DOHH2 (cell line): ENCODE data around the gene RARG.

Experiments used
- H3F3A ChIP-seq: fragments of 200-600 bp; sonication (generic), shearing (Covaris generic); 2 replicates; pipeline ENCODE4 v1.6.0; 2016; ENCODE audit warnings: antibody characterized with exemption, mild to moderate bottlenecking; ENCODE audit not compliant: control insufficient read depth, insufficient read depth
- H3K27ac ChIP-seq: fragments of 200-600 bp; sonication (generic); 2 replicates; pipeline ENCODE4 v1.5.1; 2014; ENCODE audit warnings: low read depth, mild to moderate bottlenecking, low read length, moderate library complexity
- H3K27me3 ChIP-seq: fragments of 200-600 bp; sonication (generic); 2 replicates; pipeline ENCODE4 v1.6.1; 2014; ENCODE audit warnings: mild to moderate bottlenecking, low read length, mixed read lengths; ENCODE audit not compliant: control insufficient read depth
- H3K36me3 ChIP-seq: fragments of 200-600 bp; sonication (generic); 2 replicates; pipeline ENCODE4 v1.6.1; 2014; ENCODE audit warnings: mild to moderate bottlenecking, low read length, moderate library complexity, mixed read lengths; ENCODE audit not compliant: control insufficient read depth
- H3K4me1 ChIP-seq: fragments of 200-600 bp; sonication (generic); 2 replicates; pipeline ENCODE4 v1.6.1; 2014; ENCODE audit warnings: mild to moderate bottlenecking, low read length, mixed read lengths; ENCODE audit not compliant: control insufficient read depth
- H3K4me2 ChIP-seq: fragments of 200-600 bp; sonication (generic); 2 replicates; pipeline ENCODE4 v1.6.0; 2014; ENCODE audit warnings: mild to moderate bottlenecking, low read length, moderate library complexity
- H3K4me3 ChIP-seq: fragments of 200-600 bp; sonication (generic); 2 replicates; pipeline ENCODE4 v1.5.1; 2014; ENCODE audit warnings: mild to moderate bottlenecking, low read length, mixed read lengths
- H3K79me2 ChIP-seq: fragments of 200-600 bp; sonication (generic); 2 replicates; pipeline ENCODE4 v1.6.1; 2014; ENCODE audit warnings: mild to moderate bottlenecking, low read length, mixed read lengths; ENCODE audit not compliant: control insufficient read depth
- H3K9me2 ChIP-seq: fragments of 200-600 bp; sonication (generic); replicated peaks from 2 replicates; pipeline ENCODE4 v1.6.1; 2014; ENCODE audit warnings: mild to moderate bottlenecking, low read length, mixed read lengths; ENCODE audit not compliant: control insufficient read depth
- H3K9me3 ChIP-seq: fragments of 200-600 bp; sonication (generic); 2 replicates; pipeline ENCODE4 v1.6.1; 2014; ENCODE audit warnings: antibody characterized with exemption, low read length, mixed read lengths; ENCODE audit not compliant: control insufficient read depth, insufficient read depth
- H4K20me1 ChIP-seq: fragments of 200-600 bp; sonication (generic); 2 replicates; pipeline ENCODE4 v1.6.0; 2014; ENCODE audit warnings: low read depth, mild to moderate bottlenecking, antibody characterized with exemption, low read length, moderate library complexity; ENCODE audit not compliant: control insufficient read depth, insufficient read depth
- EZH2phosphoT487 ChIP-seq: fragments of 200-600 bp; sonication (generic); IDR thresholded peaks from 2 replicates; pipeline ENCODE4 v1.6.1; 2017; ENCODE audit warnings: borderline replicate concordance, mild to moderate bottlenecking, antibody characterized with exemption, low read length, moderate library complexity, mixed read lengths
- TF ChIP-seq, protein P1 (sequence below): fragments of 200-600 bp; sonication (generic); IDR thresholded peaks from one replicate; pipeline ENCODE4 v1.5.1; 2014; ENCODE audit warnings: antibody characterized with exemption, mild to moderate bottlenecking, low read depth, low read length; ENCODE audit not compliant: poor library complexity, severe bottlenecking

The RARG gene

GRCh38 chr12:53201639-53202038 lies 30.4 kb downstream of the RARG start:
- Histone ChIP-seq H3K27ac (peak overlapping the region; percentile 94), H3K9me2 (no peaks in the 10 kb centered on the region), H3K79me2 (peaks cover 36% of the 10 kb centered on the region), H3K9me3 (no peaks in the 10 kb centered on the region), H3F3A (peaks cover 23% of the 10 kb centered on the region), H3K4me1 (peaks cover 98% of the 10 kb centered on the region), H3K4me3 (peak overlapping the region; percentile 62), H3K27me3 (no peaks in the 10 kb centered on the region), H4K20me1 (no peaks in the 10 kb centered on the region), H3K36me3 (peaks cover 18% of the 10 kb centered on the region), H3K4me2 (peak overlapping the region; percentile 77)
- TF ChIP-seq EZH2phosphoT487, result no peak
- TF ChIP-seq, protein P1, sequence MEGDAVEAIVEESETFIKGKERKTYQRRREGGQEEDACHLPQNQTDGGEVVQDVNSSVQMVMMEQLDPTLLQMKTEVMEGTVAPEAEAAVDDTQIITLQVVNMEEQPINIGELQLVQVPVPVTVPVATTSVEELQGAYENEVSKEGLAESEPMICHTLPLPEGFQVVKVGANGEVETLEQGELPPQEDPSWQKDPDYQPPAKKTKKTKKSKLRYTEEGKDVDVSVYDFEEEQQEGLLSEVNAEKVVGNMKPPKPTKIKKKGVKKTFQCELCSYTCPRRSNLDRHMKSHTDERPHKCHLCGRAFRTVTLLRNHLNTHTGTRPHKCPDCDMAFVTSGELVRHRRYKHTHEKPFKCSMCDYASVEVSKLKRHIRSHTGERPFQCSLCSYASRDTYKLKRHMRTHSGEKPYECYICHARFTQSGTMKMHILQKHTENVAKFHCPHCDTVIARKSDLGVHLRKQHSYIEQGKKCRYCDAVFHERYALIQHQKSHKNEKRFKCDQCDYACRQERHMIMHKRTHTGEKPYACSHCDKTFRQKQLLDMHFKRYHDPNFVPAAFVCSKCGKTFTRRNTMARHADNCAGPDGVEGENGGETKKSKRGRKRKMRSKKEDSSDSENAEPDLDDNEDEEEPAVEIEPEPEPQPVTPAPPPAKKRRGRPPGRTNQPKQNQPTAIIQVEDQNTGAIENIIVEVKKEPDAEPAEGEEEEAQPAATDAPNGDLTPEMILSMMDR, result no peak

DNA sequence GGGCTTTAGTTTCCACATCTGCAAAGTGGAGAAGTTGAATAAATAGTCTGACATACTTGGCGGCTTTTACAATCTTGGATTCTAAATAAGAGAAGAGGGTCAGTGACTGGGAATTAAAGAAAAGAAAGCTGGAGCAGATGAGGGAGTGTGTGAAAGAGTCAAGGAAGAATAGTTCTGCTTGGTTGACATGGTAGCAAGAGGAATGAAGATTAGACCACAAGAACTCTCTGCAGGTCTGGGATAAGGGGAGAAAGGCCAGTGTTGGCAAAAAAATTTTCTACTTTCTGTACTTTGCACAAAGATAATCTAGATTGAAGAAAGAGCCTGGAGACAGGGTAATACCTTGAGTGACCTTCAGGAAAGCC lies 30.9 kb downstream of the RARG start:
- peak overlapping the region; percentile 94 for H3K27ac ChIP-seq
- peak overlapping the region; percentile 62 for H3K4me3 ChIP-seq
- peaks cover 23% of the 10 kb centered on the region for H3K36me3 ChIP-seq
- TF ChIP-seq, protein P1, result no peak
- no peak for TF ChIP-seq EZH2phosphoT487
- H3K4me2 ChIP-seq, result peak overlapping the region; percentile 77
- no peaks in the 10 kb centered on the region for H3K27me3 ChIP-seq
- H3K9me2 ChIP-seq, result no peaks in the 10 kb centered on the region
- H3K79me2 ChIP-seq, result peaks cover 31% of the 10 kb centered on the region
- H4K20me1 ChIP-seq, result no peaks in the 10 kb centered on the region
- H3K9me3 ChIP-seq, result no peaks in the 10 kb centered on the region
- peaks cover 23% of the 10 kb centered on the region for H3F3A ChIP-seq
- H3K4me1 ChIP-seq, result peaks cover 93% of the 10 kb centered on the region

DNA sequence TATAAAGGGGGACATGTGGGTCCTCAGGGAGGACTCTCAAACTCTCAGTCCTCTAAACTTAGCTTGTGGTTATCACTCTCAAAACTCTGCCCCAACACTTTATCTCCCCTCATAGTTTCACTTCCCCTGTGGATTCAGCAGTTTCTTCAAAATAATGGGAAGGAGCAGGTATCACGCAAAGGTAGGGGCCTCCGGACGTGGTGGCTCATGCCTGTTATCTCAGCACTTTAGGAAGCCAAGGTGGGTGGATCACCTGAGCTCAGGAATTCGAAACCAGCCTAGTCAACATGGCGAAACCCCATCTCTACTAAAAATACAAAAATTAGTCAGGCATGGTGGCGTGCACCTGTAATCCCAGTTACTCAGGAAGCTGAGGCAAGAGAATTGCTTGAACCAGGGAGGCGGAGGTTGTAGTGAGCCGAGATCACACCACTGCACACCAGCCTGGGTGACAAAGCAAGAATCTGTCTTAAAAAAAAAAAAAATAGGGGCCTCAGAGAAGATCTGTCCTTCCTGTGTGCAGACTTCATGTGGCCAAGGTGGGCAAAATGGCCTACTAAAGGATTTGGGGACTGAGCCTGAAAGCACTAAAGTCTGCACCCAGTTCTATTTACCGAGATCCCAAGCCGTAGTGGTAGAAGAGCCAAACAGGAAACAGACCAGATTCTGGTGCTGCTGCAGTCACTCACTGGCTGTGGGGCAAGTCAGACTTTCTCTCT lies 31.4 kb downstream of the RARG start:
- Histone ChIP-seq H3K4me1 (peaks cover 88% of the 10 kb centered on the region), H4K20me1 (no peaks in the 10 kb centered on the region), H3F3A (peaks cover 23% of the 10 kb centered on the region), H3K27ac (peak overlapping the region; percentile 94), H3K4me2 (peak overlapping the region; percentile 77), H3K27me3 (no peaks in the 10 kb centered on the region), H3K36me3 (peaks cover 24% of the 10 kb centered on the region), H3K9me2 (no peaks in the 10 kb centered on the region), H3K9me3 (no peaks in the 10 kb centered on the region), H3K4me3 (peak overlapping the region; percentile 62), H3K79me2 (peaks cover 29% of the 10 kb centered on the region)
- TF ChIP-seq, protein P1, result no peak
- no peak for TF ChIP-seq EZH2phosphoT487
